ENCODE data around the gene WARS2. TPM values are rescaled to one million over a fixed set of nuclear protein-coding genes. Genes with fewer than 3 reads are reported as not detected.
A peak's percentile ranks its signal among the peaks of the same experiment; 100 is the strongest.

The WARS2 gene
- total RNA-seq, 1 experiment from 2014 or later, result 10.5 TPM

DNA sequence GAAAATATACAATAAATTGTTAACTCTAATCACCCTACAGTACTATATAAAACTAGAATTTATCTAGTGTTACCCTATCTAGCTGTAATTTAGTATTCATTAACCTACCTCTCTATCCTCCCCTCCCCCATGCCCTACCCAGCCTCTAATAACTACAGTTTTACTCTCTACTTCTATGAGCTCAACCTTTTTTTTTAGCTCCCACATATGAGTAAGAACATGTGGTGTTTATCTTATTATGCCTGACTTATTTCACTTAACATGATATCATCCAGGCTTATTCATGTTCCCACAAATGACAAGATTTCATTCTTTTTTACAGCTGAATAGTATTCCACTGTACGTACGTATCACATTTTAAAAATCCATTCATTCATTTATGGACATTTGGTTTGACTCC lies 46.0 kb upstream of the WARS2 start (continued):
- no peak for TF ChIP-seq RAD21 (IDR thresholded peaks at IDR 0.05; ENCODE audit: low read depth)

GRCh38 chr1:119184972-119185371 lies 44.5 kb upstream of the WARS2 start:
- no TSS peak for BruUV-seq (replicated peaks)
- H3K9me2 ChIP-seq (ENCODE audit: insufficient read depth), result no peaks in the 10 kb centered on the region

More at GRCh38 chr1:119184972-119185371, 44.5 kb upstream of the WARS2 start:
- H3K9ac ChIP-seq (ENCODE audit: low read length), result no peak overlapping the region
- H4K20me1 ChIP-seq (ENCODE audit: insufficient read depth), result no peaks in the 10 kb centered on the region
- no peaks in the 10 kb centered on the region for H3K27me3 ChIP-seq (ENCODE audit: insufficient read depth, low read length)
- no peaks in the 10 kb centered on the region for H3K4me1 ChIP-seq (ENCODE audit: control insufficient read depth in 1 of 2, insufficient read depth in 2 of 2, low read length in 2 of 2)
- RAD21 ChIA-PET (ENCODE audit: low non-redundant PET in 1 of 2, low total read pairs in 2 of 2, uncharacterized antibody in 2 of 2, unreplicated experiment in 2 of 2), result no interaction called here
- no peaks in the 10 kb centered on the region for H3K9me3 ChIP-seq (ENCODE audit: control insufficient read depth in 1 of 2, insufficient read depth in 1 of 2, low read depth in 1 of 2, low read length in 2 of 2)
- no peak overlapping the region for H3K27ac ChIP-seq (ENCODE audit: low read depth, low read length)
- ATAC-seq, result no peak
- H3K4me3 ChIP-seq (replicated peaks in 1 of 2; ENCODE audit: low read depth in 1 of 2, low read length in 2 of 2), result no peak overlapping the region
- H3K79me2 ChIP-seq (ENCODE audit: insufficient read depth, low read length), result no peaks in the 10 kb centered on the region
- H2AFZ ChIP-seq (ENCODE audit: low read depth, low read length, poor library complexity, severe bottlenecking), result no peak overlapping the region
- intact Hi-C loops (cut with micrococcal nuclease), result loop anchor here (5.0 kb wide), 1 partner anchor 42 kb away; no protein-coding TSS in a partner anchor
- POLR2A ChIA-PET, result no interaction called here
- CTCF ChIA-PET, result no interaction called here
- H3K36me3 ChIP-seq (ENCODE audit: control insufficient read depth in 1 of 2, insufficient read depth in 2 of 2, low read length in 2 of 2), result no peaks in the 10 kb centered on the region
- no peak for DNase-seq (ENCODE audit: low read depth, low spot score)
- TF ChIP-seq EZH2 (IDR thresholded peaks at IDR 0.05), result no peak
- TF ChIP-seq, protein P1, sequence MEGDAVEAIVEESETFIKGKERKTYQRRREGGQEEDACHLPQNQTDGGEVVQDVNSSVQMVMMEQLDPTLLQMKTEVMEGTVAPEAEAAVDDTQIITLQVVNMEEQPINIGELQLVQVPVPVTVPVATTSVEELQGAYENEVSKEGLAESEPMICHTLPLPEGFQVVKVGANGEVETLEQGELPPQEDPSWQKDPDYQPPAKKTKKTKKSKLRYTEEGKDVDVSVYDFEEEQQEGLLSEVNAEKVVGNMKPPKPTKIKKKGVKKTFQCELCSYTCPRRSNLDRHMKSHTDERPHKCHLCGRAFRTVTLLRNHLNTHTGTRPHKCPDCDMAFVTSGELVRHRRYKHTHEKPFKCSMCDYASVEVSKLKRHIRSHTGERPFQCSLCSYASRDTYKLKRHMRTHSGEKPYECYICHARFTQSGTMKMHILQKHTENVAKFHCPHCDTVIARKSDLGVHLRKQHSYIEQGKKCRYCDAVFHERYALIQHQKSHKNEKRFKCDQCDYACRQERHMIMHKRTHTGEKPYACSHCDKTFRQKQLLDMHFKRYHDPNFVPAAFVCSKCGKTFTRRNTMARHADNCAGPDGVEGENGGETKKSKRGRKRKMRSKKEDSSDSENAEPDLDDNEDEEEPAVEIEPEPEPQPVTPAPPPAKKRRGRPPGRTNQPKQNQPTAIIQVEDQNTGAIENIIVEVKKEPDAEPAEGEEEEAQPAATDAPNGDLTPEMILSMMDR (IDR thresholded peaks at IDR 0.05 in 2 of 3, conservative IDR thresholded peaks at IDR 0.05 in 1 of 3; ENCODE audit: borderline replicate concordance in 1 of 3, insufficient read depth in 1 of 3, low read depth in 2 of 3, low read length in 2 of 3), result peak in 1 of 3 experiments; percentile 25; a peak in 1 of 6 replicates
- no peak for TF ChIP-seq CEBPB (IDR thresholded peaks at IDR 0.05; ENCODE audit: low read depth)
- no peak for TF ChIP-seq ZFX (IDR thresholded peaks at IDR 0.05)
- no peak for TF ChIP-seq EGR1 (IDR thresholded peaks at IDR 0.05; ENCODE audit: low read depth)
- no peak for TF ChIP-seq FOSL1 (IDR thresholded peaks at IDR 0.05; ENCODE audit: low read depth)
- no peak for TF ChIP-seq SP1 (IDR thresholded peaks at IDR 0.05; ENCODE audit: low read depth)
- H3K4me2 ChIP-seq (ENCODE audit: low read length), result no peak overlapping the region
